GM18507 (cell line): ENCODE results near the gene ZFX.
"Not testable (repeated sequence)": the region's sequence is repeated elsewhere in the genome, so short reads cannot be mapped to it uniquely, and the experiment has no call there.

Experiments used
- DNase-seq: peaks from one replicate; pipeline ENCODE4 v3.0.0; 2011; ENCODE audit warnings: low read depth; ENCODE audit not compliant: insufficient read length; ENCODE audit errors: extremely low spot score
- FAIRE-seq: peaks from 2 replicates; lab custom pipeline; 2011; peaks lifted over from hg19 to GRCh38; lab: Jason Lieb, UNC

Gene ZFX

GRCh38 chrX:24150051-24150790 lies 692 bp downstream of the ZFX start:
- DNase-seq, result peak; percentile 45
- peak; percentile 87 for FAIRE-seq

GRCh38 chrX:24150898-24151297 lies 1.4 kb downstream of the ZFX start:
- FAIRE-seq, result peak; percentile 12

GRCh38 chrX:24151513-24151912 lies 2.0 kb downstream of the ZFX start:
- DNase-seq, result no peak
- no peak for FAIRE-seq

More at GRCh38 chrX:24150898-24151297, 1.4 kb downstream of the ZFX start:
- DNase-seq, result no peak

GRCh38 chrX:24153178-24153795 lies 3.8 kb downstream of the ZFX start:
- FAIRE-seq, result peak; percentile 69
- no peak for DNase-seq

- DNase-seq (no peak), FAIRE-seq (no peak)
Observed at GRCh38 chrX:24153796-24154189, 4.3 kb downstream of the ZFX start.

- DNase-seq, result no peak
- FAIRE-seq, result peak; percentile 38
Observed at GRCh38 chrX:24154490-24155034, 5.0 kb downstream of the ZFX start.

GRCh38 chrX:24155747-24156146 lies 6.2 kb downstream of the ZFX start:
- FAIRE-seq, DNase-seq: not testable (repeated sequence)

GRCh38 chrX:24156177-24156576 lies 6.6 kb downstream of the ZFX start:
- no peak for FAIRE-seq

GRCh38 chrX:24158881-24159280 lies 9.4 kb downstream of the ZFX start:
- FAIRE-seq, result no peak
- DNase-seq, result no peak

More at GRCh38 chrX:24156177-24156576, 6.6 kb downstream of the ZFX start:
- no peak for DNase-seq

GRCh38 chrX:24166078-24166477 lies 16.5 kb downstream of the ZFX start:
- DNase-seq (no peak), FAIRE-seq (no peak)

- FAIRE-seq (peak; percentile 50), DNase-seq (no peak)
Observed at GRCh38 chrX:24167719-24168472, 18.4 kb downstream of the ZFX start.

GRCh38 chrX:24168807-24169206 lies 19.3 kb downstream of the ZFX start:
- DNase-seq, result no peak
- FAIRE-seq, result peak; percentile 73

- FAIRE-seq (no peak), DNase-seq (no peak)
Observed at GRCh38 chrX:24169211-24169610, 19.7 kb downstream of the ZFX start.

GRCh38 chrX:24173115-24173847 lies 23.8 kb downstream of the ZFX start:
- DNase-seq, result no peak

GRCh38 chrX:24175276-24175675 lies 25.7 kb downstream of the ZFX start:
- no peak for FAIRE-seq
- DNase-seq, result no peak

More at GRCh38 chrX:24173115-24173847, 23.8 kb downstream of the ZFX start:
- no peak for FAIRE-seq

GRCh38 chrX:24178441-24178840 lies 28.9 kb downstream of the ZFX start:
- FAIRE-seq, result no peak

GRCh38 chrX:24184018-24184417 lies 34.5 kb downstream of the ZFX start:
- FAIRE-seq, result no peak
- DNase-seq, result no peak

More at GRCh38 chrX:24178441-24178840, 28.9 kb downstream of the ZFX start:
- DNase-seq, result no peak

- no peak for FAIRE-seq
- DNase-seq, result no peak
Observed at GRCh38 chrX:24186483-24186882, 37.0 kb downstream of the ZFX start.

GRCh38 chrX:24186986-24187385 lies 37.5 kb downstream of the ZFX start:
- FAIRE-seq (no peak), DNase-seq (no peak)
